Hematopoietic multipotent progenitor cell treated with erythropoietin and hydrocortisone succinate and interleukin-3 and kit ligand, for 4 days (in vitro differentiated cells): ENCODE measurements around the gene SELENOT.
A peak's percentile ranks its signal among the peaks of the same experiment; 100 is the strongest.
"Not testable (repeated sequence)": the region's sequence is repeated elsewhere in the genome, so short reads cannot be mapped to it uniquely, and the experiment has no call there.

ENCODE experiments used
- DNase-seq: peaks from one replicate; pipeline ENCODE4 v3.0.0-alpha.2; 2015

The SELENOT gene

GRCh38 chr3:150609988-150610387 lies 6.9 kb downstream of the SELENOT start:
- no peak for DNase-seq

GRCh38 chr3:150610785-150611184 lies 7.7 kb downstream of the SELENOT start:
- DNase-seq: no peak

- DNase-seq: no peak
Measured at GRCh38 chr3:150611666-150612065, 8.5 kb downstream of the SELENOT start.

- DNase-seq: no peak
Measured at GRCh38 chr3:150612494-150612893, 9.4 kb downstream of the SELENOT start.

DNA sequence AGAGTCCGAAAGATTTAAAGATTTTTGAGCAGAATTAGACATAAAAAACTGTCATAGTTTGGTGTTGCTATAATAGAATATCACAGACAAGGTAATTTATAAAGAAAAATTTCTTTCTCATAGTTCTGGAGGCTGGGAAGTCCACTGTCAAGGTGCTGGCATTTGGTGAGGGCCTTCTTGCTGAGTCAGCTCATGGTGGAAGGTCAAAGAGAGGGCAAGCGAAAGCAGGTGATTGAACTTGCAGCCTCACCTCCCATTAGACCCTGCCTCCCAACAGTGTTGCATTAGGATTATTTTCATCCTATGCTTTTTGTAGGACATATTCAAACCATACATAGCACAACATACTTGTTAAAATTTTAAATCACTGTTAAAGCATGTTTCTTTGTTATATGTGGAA lies 9.9 kb downstream of the SELENOT start:
- DNase-seq: no peak

DNA sequence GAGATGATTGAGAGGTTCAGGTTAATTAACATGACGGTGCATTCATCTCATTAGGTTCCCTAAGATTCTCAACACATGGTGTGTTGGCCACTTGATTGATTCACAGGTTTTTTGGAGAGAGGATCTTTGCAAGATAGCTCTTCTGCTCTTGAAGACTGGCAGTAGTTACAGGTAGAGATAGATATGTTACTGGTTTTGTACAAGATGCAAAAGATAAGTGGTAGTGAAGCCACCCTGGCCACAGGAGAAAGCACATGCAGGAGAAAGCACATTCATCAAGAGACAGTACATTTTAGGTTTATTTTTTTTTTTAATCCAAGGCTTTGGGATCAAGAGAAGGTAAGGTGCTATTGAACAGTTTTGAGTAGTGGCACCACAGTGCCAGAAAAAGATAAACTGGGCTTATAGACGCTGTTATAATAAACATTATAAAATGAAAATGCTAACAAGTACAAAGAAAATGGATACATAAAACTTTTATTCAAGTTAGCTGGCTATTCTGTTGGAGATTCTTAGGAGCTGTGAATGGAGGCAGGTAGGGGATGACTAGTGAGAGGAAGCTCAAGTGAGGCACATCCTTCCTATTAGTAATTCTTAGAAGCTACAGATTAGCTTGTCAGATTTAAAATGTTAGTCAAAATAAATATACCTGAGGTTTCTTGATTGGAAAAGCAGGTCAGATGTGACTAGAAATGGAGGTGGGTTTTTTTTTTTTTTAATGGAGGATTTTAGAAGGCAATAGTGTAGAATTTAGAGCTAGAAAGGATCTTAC lies 10.8 kb downstream of the SELENOT start:
- DNase-seq: no peak

GRCh38 chr3:150620002-150620689 lies 17.0 kb downstream of the SELENOT start:
- DNase-seq: no peak

- not testable (repeated sequence) for DNase-seq
Measured at GRCh38 chr3:150622955-150623354, 19.8 kb downstream of the SELENOT start.

DNA sequence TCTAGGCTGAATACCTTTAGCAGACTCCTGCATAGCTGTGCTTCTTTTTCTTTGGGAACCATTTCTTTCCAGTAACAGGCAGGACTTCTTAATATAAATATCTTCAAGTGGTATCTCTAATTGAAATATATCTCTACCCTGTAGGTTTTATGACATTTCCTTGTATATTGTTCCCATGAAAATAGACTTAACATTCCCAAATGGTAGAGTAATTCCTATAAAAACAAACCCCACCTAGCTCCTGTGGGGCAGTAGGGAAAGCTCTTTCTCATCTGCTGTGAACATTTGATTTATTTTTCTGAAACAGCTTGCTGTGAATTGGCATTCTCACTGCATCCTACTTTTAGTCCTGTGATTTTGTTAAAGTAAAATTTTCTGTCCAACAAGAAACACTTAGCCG lies 20.8 kb downstream of the SELENOT start:
- no peak for DNase-seq

DNA sequence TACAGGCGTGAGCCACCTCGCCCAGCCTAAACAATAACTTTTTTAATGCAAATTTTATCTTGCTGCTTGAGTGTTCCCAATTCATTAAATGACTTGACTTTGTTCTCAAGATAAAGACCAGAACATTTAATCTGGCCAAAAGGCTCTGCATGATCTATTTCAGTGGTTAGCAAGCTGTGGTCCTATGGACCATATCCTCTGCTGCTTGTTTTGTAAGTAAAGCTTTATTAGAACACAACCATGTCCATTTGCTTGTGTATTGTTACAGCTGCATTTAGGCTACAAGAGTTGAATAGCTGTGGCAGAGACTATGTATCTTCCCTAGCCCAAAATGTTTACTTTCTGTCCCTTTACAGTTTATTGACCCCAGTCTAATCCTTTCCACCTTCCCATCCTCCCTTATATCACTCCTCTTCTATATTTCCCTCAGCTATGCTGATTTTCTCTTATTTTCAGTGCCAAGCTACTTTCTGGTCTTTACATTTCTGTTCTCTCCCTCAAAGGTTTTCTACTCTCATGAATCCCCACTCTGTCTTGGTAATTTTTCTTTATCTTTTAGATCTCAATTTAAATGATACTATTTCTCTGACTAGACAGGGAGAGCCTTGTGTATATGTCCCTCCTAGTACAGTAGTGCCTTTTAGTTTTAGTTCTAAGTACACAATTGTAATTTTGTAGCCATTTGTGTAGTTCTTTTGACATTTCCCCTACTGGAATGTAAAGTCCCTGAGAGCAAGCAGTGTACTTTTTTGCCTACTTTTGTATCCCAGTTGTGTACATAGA lies 23.2 kb downstream of the SELENOT start:
- DNase-seq: no peak

DNA sequence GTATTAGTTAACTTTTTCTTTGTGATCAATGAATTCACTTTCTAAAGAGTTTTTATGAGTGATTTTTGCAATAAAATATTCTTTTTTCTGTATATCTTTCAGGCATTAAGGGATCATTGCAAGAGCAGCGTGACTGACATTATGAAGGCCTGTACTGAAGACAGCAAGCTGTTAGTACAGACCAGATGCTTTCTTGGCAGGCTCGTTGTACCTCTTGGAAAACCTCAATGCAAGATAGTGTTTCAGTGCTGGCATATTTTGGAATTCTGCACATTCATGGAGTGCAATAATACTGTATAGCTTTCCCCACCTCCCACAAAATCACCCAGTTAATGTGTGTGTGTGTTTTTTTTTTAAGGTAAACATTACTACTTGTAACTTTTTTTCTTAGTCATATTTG lies 24.4 kb downstream of the SELENOT start:
- DNase-seq: no peak

- DNase-seq: peak; percentile 42
Measured at GRCh38 chr3:150631515-150632221, 28.5 kb downstream of the SELENOT start.

DNA sequence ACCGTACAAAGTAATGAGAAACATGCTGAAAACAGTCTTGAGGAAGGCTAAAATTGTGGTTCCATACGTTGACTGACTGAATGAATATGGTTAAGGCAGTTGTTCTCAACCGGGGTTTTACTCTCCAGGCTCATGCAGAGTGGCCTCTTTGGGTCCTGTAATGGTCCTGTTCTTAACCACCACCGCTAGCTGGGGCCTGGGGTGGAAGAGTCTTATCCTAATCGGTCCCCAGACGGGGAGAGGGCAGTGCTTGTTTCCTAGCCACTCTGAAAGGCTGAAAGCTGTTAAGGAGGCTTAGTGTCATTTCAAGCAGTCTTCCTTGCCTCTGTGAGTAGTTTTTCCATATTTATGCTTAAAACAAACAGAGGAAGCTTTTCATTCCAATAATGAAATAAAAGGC lies 32.0 kb downstream of the SELENOT start:
- peak; percentile 27 for DNase-seq

GRCh38 chr3:150635526-150635925 lies 32.4 kb downstream of the SELENOT start:
- DNase-seq: peak; percentile 83

GRCh38 chr3:150636258-150636657 lies 33.1 kb downstream of the SELENOT start:
- no peak for DNase-seq

DNA sequence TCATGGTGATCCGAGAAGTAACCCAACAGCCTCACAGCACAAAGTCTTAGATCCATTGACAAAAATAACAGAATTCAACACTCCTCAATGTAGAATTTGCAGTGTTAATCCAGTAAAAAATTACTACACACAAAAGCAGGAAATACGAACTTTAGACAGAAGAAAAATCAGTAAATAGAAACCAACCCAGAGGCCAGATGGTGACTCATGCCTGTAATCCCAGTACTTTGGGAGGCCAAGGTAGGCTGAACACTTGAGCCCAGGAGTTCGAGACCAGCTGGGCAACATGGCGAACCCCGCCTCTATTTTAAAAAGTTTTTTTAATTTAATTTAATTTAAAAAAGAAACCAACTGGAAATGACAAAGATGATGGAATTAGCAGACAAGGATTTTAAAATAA lies 36.1 kb downstream of the SELENOT start:
- DNase-seq: no peak

DNA sequence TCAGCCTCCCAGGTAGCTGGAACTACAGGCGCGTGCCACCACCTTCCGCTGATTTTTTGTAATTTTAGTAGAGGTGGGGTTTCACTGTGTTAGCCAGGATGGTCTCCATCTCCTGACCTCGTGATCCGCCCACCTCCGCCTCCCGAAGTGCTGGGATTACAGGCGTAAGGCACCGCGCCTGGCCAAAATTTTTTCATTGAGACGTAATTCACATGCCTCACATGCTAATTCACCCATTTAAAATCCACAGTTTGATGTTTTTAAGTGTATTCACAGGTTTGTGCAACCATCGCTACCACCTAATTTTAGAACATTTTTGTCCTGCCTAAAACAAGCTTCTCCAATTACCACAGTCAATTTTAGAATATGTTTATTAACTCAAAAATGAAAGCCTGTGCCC lies 37.1 kb downstream of the SELENOT start:
- no peak for DNase-seq

DNA sequence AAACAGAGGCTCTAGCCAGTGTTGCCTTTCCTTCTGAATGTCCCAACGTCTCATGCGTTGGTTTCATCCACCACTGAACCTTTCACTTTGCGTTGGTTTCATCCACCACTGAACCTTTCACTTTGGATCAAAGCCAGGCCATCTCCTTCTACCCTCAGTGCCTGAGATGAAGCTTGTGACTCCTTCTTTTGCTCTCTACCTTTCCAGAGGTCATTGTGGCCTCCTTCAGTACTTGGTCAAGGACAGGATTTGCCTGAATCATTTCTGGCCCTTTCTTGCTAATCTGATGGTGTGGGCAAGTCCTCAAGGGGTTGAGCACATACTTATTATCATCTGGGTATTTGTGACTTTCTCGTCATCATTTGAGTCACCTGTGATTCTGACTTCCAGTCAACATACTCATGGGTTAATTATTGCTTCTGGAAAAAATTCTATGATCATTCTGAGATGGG lies 50.0 kb downstream of the SELENOT start:
- DNase-seq: no peak

- no peak for DNase-seq
Measured at GRCh38 chr3:150656316-150656715, 53.2 kb downstream of the SELENOT start.

DNA sequence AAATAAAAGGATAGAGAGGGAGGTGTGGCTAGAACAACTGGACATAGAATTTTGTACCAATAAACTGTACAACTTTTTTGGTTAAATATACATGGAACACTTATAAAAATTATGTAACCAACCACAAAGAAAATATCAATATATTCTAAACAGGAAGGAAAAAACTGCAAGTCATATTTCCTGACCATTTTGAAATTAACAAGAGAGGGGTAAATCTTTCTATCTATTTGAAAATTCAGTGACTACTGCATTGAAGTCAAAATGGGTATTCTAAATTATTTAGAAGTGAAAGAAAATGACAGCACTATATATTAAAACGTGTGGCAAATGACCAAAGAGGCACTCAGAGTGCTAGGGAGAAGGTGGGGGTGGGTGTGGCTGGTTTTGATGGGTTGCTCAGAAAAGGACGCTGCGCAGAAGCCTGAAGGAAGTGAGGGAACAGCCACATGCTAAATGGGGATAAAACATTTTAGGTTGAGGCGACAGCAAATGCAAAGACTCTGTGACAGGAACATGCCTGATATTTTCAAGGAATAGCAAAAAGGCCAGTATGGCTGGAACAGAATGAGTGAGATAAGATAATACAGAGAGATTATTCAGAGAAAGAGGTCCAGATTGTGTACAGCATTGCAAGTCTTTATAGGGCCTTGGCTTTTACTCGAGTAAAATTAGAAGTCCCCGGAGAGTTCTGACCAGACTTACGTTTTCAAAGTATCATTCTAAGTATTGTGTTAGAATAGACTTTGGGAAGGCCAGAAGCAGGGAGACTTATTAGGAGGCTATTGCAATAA lies 59.5 kb downstream of the SELENOT start:
- DNase-seq: peak; percentile 35

DNA sequence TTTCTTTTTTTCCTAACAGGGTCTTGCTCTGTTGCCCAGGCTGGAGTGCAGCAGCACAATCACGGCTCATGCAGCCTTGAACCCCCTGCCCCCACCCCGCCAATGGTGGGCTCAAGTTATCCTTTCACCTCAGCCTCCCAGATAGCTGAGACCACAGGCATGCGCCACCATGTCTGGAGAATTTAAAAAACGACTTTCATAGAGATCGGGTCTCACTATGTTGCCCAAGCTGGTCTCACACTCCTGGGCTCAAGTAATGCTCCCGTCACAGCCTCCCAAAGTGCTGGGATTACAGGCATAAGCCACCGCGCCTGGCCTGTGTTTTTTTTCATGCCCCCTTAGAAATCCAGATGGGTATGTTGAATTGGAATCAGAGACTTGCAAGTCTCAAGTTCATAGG lies 60.3 kb downstream of the SELENOT start:
- DNase-seq: no peak

DNA sequence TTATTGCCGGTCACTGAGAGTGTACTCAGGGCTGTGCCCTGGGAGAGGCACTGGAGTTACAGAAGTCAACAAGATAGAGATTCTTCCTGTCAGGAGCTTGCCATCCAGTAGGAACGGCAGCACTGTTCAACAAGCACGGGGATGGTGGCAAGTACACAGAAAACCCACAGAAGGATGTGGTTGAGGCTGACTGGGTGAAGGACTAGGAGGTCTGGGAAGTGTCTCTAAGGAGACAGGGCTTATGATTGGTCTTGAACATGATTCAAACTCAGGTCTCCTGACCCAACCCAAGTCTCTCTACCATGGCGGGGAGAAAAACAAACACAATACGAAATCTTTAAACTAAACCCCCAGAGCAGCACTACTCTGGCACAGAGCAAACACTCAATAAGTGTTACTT lies 63.0 kb downstream of the SELENOT start:
- DNase-seq: peak; percentile 36
